Stimulated activated CD8-positive, alpha-beta memory T cell treated with anti-CD3 and anti-CD28 coated beads, Interleukin-4, amount 100 ng/mL, for 4 hours (primary cell): ENCODE data around the gene MYL3.

ENCODE experiments used
- DNase-seq, 2 donors: peaks; one replicate each; pipeline ENCODE4 v3.0.0-alpha.2; 2020; ENCODE audit warnings: low read depth in 2 of 2, low spot score in 1 of 2

Gene MYL3

GRCh38 chr3:46899151-46900006 lies 36.1 kb upstream of the MYL3 start:
- no peak for DNase-seq

- DNase-seq = no peak
Observed at GRCh38 chr3:46898321-46899150, 35.3 kb upstream of the MYL3 start.

- no peak for DNase-seq
Observed at GRCh38 chr3:46897829-46898320, 34.6 kb upstream of the MYL3 start.

- DNase-seq = no peak
Observed at GRCh38 chr3:46897031-46897430, 33.8 kb upstream of the MYL3 start.

- DNase-seq = no peak
Observed at GRCh38 chr3:46896386-46896785, 33.1 kb upstream of the MYL3 start.

- DNase-seq = no peak
Observed at GRCh38 chr3:46895761-46896160, 32.5 kb upstream of the MYL3 start.

GRCh38 chr3:46895204-46895660 lies 32.0 kb upstream of the MYL3 start:
- peak; percentile 58 to 70 for DNase-seq

- no peak for DNase-seq
Observed at GRCh38 chr3:46894256-46894655, 31.0 kb upstream of the MYL3 start.

GRCh38 chr3:46893763-46894162 lies 30.5 kb upstream of the MYL3 start:
- DNase-seq = no peak

- no peak for DNase-seq
Observed at GRCh38 chr3:46893146-46893748, 30.0 kb upstream of the MYL3 start.

GRCh38 chr3:46892285-46893145 lies 29.3 kb upstream of the MYL3 start:
- no peak for DNase-seq

GRCh38 chr3:46891132-46891531 lies 27.9 kb upstream of the MYL3 start:
- no peak for DNase-seq

- DNase-seq = no peak
Observed at GRCh38 chr3:46890132-46890531, 26.9 kb upstream of the MYL3 start.

- DNase-seq = no peak
Observed at GRCh38 chr3:46889381-46890110, 26.3 kb upstream of the MYL3 start.

- DNase-seq = no peak
Observed at GRCh38 chr3:46888705-46889104, 25.5 kb upstream of the MYL3 start.

GRCh38 chr3:46887980-46888494 lies 24.8 kb upstream of the MYL3 start:
- DNase-seq = no peak

- no peak for DNase-seq
Observed at GRCh38 chr3:46885612-46886011, 22.4 kb upstream of the MYL3 start.

GRCh38 chr3:46884929-46885328 lies 21.7 kb upstream of the MYL3 start:
- DNase-seq = no peak

- DNase-seq = no peak
Observed at GRCh38 chr3:46884427-46884826, 21.2 kb upstream of the MYL3 start.

- no peak for DNase-seq
Observed at GRCh38 chr3:46883830-46884185, 20.6 kb upstream of the MYL3 start.
